HS-27A (cell line): ENCODE measurements around the gene DNAJC18.
"Not testable (repeated sequence)": the region's sequence is repeated elsewhere in the genome, so short reads cannot be mapped to it uniquely, and the experiment has no call there.

Experiments
- DNase-seq: peaks from one replicate; pipeline ENCODE4 v3.0.0-alpha.2; 2012; ENCODE audit warnings: low read depth, missing footprints

The DNAJC18 gene

DNA sequence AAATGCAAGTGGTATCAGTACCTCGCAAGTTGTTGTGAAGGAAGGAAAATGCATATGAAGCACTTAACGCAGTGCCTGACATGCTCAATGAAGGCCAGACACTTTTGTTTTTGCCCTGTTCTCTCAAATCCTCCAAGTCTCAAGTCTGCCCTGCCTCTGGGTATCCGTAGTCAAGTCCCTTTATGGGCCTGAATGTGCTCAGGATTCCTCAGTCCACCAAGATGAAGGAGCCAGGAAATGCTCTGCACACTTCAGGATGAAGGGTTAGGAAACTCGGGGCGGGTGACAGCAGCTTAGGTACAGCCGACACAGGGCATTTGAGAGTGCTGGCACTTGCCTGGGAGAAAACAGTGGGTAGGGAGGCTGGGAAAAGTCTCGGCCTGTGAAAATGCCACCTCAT lies 21.9 kb upstream of the DNAJC18 start:
- DNase-seq, result no peak

DNA sequence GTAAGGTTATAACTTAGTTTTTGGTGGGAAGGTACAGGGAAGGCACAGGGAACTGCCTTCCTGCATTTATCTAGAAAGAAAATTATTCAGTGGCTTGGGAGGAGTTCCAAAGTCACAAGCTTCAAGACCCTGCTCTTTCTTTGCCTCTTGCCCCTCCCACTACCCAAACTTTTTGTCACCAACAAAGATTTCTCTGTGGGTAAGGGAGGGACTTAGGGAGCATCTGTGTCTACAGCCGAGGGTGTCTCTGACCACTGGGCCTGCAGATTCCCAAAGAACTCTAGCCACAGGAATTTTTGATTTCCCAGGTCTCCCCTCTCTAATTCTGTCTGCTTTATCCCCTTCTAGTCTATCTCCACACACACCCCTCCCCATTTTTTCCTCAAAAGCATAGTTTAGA lies 21.1 kb upstream of the DNAJC18 start:
- DNase-seq, result no peak

DNA sequence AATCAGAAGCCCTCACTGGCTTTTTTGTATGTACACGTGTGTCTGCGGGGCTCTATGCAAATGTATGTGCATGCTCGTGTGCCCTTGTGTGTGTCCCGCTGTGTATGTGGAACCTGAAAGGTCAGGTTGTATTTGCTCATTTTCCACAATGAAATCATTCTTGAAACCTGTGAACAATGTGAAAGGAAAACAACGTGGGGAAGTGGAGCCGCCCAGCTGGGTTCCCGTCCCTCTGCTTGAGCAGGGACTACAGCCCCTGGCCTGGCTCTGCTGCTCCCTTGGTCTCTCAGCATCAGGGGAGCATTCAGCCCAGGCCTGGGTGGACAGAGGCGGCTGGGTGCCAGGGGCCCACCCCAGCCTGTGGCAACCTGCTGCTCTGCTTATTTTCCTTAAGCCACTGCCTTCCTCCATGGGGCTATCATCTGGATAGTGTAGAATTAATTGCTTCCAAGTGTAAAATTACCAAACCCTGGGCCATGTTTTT lies 20.2 kb upstream of the DNAJC18 start:
- no peak for DNase-seq

DNA sequence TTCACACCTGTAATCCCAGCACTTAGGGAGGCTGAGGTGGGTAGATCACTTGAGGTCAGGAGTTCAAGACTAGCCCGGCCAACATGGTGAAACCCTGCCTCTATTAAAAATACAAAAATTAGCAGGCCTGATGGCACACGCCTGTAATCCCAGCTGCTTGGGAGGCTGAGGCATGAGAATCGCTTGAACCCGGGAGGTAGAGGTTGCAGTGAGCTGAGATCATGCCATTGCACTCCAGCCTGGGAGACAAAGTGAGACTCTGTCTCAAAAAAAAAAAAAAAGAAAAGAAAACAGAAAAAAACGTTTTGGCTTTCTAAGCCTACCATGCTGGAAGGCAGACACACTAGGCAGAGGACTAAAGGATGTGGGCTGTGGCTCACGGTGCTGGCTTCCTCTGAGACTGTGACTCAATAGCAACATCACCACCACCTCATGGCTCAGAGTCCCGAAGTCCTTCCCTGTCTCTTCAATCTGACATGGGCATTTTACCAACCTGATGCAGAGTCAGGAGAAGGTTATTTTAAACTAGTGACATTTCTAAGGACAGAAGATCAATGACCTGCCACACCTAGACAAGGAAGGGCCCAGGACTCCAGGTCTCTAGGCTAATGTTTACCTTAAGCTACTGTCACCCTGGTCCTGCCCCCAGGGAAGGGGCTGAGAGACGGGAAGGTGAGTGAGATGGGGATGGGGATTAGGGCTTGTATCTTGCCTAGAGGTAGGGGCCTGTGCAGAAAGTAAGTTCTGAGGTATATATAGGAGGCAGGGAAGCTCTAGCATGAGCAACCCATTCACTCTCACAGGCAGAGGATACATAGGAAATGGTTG lies 19.5 kb upstream of the DNAJC18 start:
- DNase-seq, result no peak

DNA sequence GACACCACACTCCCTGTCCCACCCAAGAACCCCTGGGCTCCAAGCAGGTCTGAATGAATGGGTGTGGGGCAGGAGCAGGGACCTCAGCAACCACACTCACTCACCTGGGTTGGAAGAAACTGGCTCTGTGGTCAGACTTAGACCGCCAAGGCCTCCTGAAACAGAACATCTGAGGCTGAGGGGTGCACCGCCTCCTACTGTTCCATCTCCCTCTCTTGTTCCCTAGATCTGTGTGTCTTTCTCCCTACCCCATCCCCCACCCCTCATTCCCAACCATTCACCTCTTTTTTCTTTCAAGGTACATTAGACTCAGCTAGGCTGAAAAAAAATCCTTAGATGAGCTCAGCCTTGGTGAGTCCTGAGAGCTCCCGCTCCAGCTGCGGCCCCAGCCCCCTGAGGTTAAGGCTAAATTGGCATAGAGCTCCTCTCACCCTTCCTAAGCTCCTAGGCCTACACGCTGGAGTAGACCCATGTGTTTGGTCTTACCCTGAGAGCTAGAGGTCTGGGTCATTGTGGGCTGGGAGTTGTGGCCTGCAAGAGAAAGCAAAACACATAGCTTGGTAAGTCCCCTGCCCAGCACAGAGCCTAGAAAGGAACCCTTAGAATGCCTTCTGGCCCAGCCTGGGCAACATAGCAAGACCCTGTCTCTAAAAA lies 18.5 kb upstream of the DNAJC18 start:
- DNase-seq, result no peak

DNA sequence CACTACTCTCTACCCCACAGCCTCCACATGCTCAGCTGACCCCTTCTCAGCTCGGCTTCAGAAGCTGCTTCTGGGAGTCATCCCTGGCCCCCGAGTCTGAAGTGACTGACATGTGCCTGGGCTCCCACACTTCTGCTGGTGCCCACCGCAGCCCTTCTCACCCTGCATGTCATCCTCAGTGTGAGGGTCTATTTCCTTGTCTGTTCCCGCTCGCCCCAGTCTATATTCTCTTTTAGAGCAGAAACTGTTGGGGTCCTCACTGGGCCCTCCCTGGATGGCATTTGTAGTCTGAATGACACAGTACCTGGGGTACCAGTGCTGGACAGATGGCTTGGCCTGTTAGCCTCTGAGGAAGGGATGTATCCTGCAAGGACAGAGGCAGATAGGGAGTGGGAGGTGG lies 17.9 kb upstream of the DNAJC18 start:
- DNase-seq, result no peak

DNA sequence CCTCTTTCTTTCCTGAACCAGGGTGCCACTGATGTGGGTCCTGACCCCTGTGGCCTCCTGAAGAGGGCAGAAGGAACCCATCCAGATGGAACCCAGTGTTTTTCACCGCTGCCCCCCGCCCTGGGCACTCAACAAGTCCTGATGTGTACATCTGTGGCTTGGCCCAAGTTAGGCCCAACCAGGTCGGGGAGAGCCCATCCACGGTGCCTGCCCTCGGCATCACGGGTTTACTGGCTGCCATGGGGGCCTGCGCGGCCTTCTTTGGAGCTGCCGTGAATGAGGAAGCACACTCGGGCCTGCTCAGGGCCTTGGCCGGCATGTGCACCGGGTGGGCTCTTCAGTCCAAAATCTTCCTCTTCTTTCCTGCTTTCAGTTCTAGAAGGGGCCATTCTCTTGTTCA lies 17.5 kb upstream of the DNAJC18 start:
- no peak for DNase-seq

DNA sequence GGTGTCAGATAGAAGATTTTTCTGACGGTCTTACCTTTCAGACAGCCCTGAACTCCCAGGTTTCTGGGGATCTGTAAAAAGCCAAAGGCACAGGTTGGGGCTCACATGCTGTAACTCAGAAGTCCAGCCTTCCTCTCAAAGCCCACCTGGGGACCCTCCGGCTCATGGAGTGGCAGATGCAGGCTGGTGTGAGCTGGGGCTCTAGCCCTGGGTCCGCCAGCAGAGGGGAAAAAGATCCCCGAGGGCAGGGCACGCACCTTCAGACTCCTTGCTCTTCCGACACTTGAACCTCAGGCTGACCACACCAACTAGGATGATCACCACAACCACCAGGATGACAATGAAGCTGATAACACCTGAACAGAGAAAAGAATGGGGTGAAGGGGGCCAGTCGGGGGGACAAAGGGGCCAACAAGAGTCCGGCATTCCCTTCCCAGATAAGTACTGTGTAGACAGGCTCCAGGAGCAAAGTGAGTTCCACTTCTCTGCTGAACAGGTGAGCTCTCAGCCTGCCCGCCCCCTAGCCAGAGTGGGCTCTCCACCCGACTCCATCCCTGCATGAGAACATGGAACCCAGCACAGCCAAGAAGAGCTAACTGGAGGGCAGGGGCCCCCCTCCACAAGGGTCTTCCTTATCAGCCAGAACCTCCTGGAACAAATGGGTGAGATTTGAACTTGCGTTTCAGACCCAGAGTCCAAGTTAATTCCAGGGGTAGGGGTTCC lies 15.4 kb upstream of the DNAJC18 start:
- DNase-seq, result no peak

DNA sequence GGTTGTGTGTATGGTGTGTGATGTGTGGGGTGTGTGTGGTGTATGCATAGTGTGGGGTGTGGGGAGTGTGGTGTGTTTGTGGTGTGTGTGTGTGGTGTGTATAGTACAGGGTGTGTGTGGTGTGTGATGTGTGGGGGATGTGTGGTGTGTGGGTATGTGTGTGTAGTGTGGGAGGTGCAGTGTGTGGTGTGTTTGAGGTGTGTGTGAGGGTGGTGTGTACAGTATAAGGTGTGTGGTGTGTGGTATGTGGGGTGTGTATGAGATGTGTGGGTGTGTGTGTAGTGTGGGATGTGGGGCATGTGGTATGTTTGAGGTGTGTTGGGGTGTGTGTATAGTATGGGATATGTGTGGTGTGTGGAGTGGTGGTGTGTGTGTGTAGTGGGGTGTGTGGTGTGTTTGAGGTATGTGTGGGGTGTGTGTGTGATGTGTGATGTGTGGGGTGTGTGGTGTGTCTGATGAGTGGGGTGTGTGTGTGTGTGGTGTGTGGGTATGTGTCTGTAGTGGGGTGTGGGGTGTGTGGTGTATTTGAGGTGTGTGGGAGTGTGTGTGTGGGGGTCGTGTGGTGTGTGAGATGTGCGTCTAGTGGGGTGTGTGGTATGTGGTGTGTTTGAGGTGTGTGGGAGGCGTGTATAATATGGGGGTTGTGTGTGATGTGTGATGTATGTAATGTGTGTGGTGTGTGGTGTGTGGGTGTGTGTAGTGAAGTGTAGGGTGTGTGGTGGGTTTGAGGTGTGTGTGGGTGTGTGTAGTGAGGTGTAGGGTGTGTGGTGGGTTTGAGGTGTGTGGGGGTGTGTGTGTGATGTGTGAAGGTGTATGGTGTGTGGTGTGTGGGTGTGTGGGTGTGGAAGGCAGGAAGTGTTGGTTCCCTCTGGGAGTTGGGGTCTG lies 14.6 kb upstream of the DNAJC18 start:
- no peak for DNase-seq

DNA sequence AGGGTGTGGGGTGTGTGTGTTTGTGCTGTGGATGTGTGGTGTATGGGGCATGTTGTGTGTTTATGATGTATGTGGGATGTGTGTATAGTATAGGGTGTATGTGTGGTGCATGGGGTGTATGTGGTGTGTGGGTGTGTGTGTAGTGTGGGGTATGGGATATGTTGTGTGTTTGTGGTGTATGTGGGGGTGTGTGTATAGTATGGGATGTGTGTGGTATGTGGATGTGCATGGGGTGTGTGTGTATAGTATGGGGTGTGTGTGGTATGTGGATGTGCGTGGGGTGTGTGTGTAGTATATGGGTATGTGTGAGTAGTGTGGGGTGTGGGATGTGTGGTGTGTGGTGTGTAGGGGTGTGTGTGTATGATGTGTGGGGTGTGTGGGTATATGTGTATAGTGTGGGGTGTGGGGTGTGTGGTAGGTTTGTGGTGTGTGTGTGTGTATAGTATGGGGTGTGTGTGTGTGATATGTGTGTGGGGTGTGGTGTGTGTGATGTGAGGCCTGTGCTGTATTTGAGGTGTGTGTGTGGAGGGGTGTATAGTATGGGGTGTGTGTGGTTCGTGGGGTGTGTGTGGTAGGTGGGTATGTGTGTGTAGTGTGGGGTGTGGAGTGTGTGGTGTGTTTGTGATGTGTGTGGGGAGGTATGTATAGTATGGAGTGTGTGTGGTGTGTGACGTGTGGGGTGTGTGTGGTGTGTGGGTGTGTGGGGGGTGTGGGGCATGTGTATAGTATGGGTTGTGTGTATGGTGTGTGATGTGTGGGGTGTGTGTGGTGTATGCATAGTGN lies 12.7 kb upstream of the DNAJC18 start:
- DNase-seq, result no peak

DNA sequence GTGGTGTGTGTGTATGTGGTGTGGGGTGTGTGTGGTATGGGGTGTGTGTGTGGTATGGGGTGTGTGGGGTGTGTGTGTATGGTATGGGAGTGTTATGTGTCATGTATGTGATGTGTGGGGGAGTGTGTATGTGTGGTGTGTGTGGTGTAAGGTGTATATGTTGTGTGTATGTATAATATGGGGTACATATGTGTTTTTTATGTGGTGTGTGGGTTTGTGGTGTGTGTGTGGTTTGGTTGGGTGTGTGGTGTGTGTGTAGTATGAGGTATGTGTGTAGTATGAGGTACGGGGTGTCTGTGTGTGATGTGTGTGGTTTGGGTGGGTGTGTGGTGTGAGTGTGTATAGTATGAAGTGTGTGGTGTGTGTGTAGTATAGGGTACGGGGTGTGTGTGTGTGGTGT lies 11.9 kb upstream of the DNAJC18 start:
- no peak for DNase-seq

DNA sequence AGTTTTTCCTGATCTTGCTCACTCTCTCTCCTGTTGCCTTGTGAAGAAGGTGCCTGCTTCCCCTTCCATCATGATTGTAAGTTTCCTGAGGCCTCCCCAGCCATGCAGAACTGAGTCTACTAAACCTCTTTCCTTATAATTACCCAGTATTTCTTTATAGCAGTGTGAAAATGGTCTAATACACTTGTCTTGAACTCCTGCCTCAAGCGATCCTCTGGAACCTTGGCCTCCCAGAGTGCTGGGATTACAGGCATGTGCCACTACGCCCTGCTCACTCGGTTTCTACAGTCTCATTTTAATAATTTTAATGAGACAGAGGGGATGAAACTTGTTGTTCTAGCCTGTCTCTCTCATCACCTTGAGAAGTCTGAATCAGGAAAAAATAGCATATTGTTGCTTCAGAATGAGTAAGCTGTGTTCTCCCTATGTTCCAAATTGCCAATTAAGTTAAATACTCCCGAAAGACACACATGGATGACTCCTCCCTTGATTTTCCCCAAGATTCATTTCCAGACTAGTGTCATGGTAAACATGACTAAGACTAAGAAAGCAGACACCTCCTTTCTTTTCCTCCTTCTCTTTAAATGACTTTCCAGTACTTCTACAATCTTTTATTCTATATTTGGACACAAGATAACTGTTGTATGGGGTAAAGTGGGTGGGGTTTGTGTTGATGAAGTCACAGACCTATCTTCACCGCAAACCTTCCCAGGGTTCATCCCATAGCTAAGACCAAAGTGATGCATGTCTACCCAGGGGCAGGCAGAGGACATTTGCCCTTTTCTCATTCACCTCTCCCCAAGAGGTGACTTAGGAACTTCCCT lies 7.8 kb upstream of the DNAJC18 start:
- no peak for DNase-seq

DNA sequence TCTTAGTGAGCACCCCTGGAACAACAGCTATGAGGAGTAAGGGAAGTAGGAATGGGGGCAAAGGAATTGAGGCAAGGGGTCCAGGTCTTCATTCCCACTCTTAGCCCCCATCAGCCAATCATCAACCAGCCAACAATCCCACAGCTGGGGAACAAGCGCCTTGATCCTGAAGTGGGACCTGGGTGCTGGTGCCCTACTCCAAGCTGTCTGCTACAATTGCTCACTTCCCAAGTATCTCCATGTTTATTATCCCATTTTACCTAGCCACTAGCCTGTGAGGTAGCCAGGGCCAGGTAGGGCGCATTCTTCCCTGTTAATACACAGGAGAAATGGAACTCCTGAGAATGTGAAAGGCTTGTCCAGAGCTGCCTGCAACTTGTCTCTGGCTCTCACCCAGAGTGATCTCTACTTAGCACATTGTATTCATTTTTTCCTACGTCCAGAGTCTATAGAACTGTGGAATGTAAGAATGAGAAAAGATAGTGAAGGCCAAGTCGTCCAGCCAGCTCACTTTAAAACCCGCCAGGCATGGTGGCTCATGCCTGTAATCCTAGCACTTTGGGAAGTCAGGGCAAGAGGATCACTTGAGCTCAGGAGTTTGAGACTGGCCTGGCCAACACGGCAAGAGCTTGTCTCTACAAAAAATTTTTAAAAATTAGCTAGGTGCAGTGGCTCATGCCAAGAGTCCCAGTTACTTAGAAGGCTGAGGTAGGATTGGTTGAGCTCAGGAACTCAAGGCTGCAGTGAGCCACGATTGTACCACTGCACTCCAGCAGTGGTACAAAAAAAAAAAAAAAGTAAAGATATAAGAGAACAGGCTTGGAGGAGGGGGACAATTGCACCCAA lies 6.2 kb upstream of the DNAJC18 start:
- no peak for DNase-seq

DNA sequence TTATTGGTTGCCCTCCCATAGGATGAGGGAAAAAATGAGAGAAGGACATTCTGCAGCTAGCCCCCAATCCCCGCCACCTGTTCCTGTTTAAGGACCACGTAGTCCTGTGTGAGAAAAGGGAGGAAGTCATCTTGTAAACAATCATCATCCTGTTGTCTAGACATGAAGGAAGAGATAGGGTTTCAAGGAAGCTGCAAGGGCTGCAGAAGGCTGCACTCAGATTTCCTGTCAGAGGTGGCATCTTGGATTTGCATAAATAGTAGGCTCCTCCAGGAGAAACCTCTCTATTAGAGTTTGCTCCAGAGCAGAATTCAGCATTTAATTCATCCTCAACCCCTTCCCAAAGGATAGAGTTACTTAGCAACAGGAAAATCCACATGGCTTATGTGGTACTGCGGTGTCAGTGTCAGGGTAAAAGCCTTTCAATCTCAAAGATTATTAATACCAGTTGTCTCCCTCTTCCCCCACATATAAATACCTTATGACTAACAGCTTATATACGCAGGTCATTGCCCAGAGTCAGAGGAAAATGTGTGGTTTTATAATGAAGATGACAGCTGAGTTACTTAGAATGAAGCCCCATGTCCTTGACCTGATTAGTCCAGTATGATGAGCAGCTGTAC lies 4.6 kb upstream of the DNAJC18 start:
- no peak for DNase-seq

DNA sequence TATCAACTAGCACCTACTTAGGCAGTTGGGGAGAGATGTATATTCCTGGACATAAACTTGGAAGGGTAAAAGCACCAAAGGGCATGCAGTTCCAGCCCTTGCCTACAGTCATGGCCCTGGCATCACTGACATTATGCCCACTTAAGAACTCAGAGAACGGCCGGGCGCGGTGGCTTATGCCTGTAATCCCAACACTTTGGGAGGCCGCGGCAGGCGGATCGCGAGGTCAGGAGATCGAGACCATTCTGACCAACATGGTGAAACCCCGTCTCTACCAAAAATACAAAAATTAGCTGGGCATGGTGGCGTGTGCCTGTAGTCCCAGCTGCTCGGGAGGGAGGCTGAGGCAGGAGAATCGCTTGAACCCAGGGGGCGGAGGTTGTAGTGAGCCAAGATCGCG lies 1.1 kb upstream of the DNAJC18 start:
- not testable (repeated sequence) for DNase-seq

DNA sequence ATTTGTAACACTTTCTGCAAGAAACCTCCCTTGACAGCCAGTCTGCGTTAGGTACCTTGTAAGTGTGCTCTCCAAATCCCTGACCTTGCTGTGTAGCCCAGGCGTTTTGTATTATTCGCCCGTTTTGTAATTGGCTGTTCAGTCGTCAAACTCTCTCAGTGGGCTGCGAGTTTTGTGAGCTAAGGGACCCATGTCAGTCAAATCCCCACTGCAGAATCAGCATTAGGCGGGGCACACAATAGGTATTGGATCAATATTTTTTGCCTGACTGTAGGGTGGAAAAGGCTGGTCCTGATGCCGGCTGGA lies 665 bp downstream of the DNAJC18 start:
- DNase-seq, result no peak

DNA sequence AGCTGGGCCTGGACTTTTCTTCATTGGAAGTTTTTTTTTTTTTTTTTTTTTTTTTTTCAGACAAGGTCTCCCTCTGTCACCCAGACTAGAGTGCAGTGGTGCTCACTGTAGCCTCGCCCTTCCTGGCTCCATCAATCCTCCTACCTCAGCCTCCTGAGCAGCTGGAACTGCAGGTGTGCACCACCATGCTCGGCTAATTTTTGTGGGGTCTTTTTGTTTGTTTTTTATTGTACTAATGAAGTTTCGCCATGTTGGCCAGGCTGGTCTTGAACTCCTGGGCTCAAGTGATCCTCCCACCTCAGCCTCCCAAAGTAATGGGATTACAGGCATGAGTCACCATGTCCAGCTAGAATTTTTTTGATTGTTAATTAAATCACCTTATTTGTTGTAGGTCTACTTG lies 3.6 kb downstream of the DNAJC18 start:
- no peak for DNase-seq

DNA sequence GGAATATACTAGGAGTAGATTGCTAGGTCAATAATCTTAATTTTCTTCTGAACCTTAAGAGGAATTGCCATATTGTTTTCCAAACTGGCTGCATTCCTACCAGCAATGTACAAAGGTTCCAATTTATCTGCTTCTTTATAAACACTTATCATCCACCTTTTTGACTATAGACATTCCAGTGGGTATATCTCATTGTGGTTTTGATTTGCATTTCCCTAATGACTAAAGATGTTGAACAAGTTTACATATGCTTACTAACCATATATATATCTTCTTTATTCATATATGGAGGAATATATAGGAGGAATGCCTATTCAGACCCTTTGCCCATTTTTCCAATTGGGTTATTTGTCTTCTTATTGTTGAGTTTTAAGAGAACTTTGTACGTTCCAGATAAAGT lies 7.6 kb downstream of the DNAJC18 start:
- DNase-seq, result no peak

DNA sequence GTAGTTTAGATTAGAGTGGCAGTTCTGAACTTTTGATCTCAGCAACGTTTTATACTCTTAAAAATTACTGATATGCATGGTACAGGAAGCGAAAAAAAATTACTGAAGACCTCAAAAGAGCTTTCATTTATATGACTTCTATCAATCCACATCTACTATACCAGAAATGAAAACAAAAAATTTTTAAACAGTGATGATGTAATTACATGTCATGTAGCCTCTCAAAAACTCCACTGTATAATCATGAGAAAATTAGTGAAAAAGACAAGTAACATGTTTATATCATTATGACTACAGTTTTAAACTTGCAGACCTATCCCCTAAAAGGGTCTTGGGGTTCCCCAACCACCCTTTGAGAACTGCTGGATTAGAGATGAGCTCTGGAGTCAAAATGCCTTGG lies 9.3 kb downstream of the DNAJC18 start:
- no peak for DNase-seq
